Activated naive CD4-positive, alpha-beta T cell treated with anti-CD3 and anti-CD28 coated beads, Interleukin-2, amount 50 U/mL, for 72 hours (primary cell): ENCODE measurements around the gene TCF19. TPM values are rescaled to one million over a fixed set of nuclear protein-coding genes. Genes with fewer than 3 reads are reported as not detected.
A peak's percentile ranks its signal among the peaks of the same experiment; 100 is the strongest.

Experiments used
- ATAC-seq, 2 donors: fragments of 150-1000 bp; cut with Tn5 transposase; 2 replicates each; pipeline ENCODE4 v1.10.0; 2021; ENCODE audit warnings: mild to moderate bottlenecking in 2 of 2, moderate library complexity in 2 of 2
- DNase-seq, 2 donors: peaks; one replicate each; pipeline ENCODE4 v3.0.0; 2021 to 2022; ENCODE audit warnings: low spot score in 2 of 2
- H3K27ac Mint-ChIP-seq, 2 donors: one replicate each; pipeline ENCODE4 v1.8.0; 2022; ENCODE audit warnings: mild to moderate bottlenecking in 2 of 2, mixed read lengths in 2 of 2
- H3K36me3 Mint-ChIP-seq, 2 donors: one replicate each; pipeline ENCODE4 v1.8.0; 2022; ENCODE audit warnings: mixed read lengths in 2 of 2
- H3K9me3 Mint-ChIP-seq, 2 donors: one replicate each; pipeline ENCODE4 v1.8.0; 2022; ENCODE audit warnings: mixed read lengths in 2 of 2
- total RNA-seq, 2 donors: library from RNA; stranded (reverse); gene quantifications; one replicate each; pipeline ENCODE4 v1.2.3, GENCODE V29; 2022

The TCF19 gene
- 100 to 1,000 TPM in 1 of 2 donors, 10 to 100 TPM in 1; 93.3 to 100 TPM for total RNA-seq

GRCh38 chr6:31158140-31158862, at the start of gene TCF19:
TCF19 (plus strand) TSS chr6:31158589; CDS start chr6:31159470, 881 bp downstream.
- Mint-ChIP-seq H3K36me3 (peaks cover 40 to 53% of the 10 kb centered on the region in 2 donors), H3K9me3 (no peaks in the 10 kb centered on the region), H3K27ac (peak within 1 kb of the TSS; percentile 89 to 98)
- peak; percentile 94 to 95 for ATAC-seq
- DNase-seq: peak; percentile 99

- Mint-ChIP-seq H3K36me3 (no peaks in the 10 kb centered on the region), H3K9me3 (no peaks in the 10 kb centered on the region), H3K27ac (no peak overlapping the region)
- no peak for ATAC-seq
- no peak for DNase-seq
These were observed 47.4 kb upstream of the TCF19 start for GRCh38 chr6:31110825-31111582.

- DNase-seq: no peak
These were observed 46.7 kb upstream of the TCF19 start for GRCh38 chr6:31111712-31112111.

GRCh38 chr6:31112478-31112877, 45.9 kb upstream of the TCF19 start, which contains the start of gene C6orf15:
C6orf15 (minus strand) TSS chr6:31112575; CDS start chr6:31112555, 20 bp downstream.
- no peaks in the 10 kb centered on the region for H3K36me3 Mint-ChIP-seq
- DNase-seq: no peak
- H3K27ac Mint-ChIP-seq: no peak within 1 kb of the TSS
- no peaks in the 10 kb centered on the region for H3K9me3 Mint-ChIP-seq
- ATAC-seq: no peak

More at GRCh38 chr6:31111712-31112111, 46.7 kb upstream of the TCF19 start:
- H3K9me3 Mint-ChIP-seq: no peaks in the 10 kb centered on the region
- no peak overlapping the region for H3K27ac Mint-ChIP-seq
- H3K36me3 Mint-ChIP-seq: no peaks in the 10 kb centered on the region
- no peak for ATAC-seq

GRCh38 chr6:31113861-31114540, 44.4 kb upstream of the TCF19 start:
- Mint-ChIP-seq H3K9me3 (no peaks in the 10 kb centered on the region), H3K27ac (no peak overlapping the region), H3K36me3 (no peaks in the 10 kb centered on the region)
- DNase-seq (no peak), ATAC-seq (no peak)

GRCh38 chr6:31114541-31114878, 43.9 kb upstream of the TCF19 start, which contains the start of gene PSORS1C1:
PSORS1C1 (plus strand) TSS chr6:31114800; CDS start chr6:31129633, 14,833 bp downstream.
- no peaks in the 10 kb centered on the region for H3K9me3 Mint-ChIP-seq
- ATAC-seq (no peak), DNase-seq (no peak)
- H3K27ac Mint-ChIP-seq: peak within 1 kb of the TSS in 1 of 2 donors; percentile 76
- no peaks in the 10 kb centered on the region for H3K36me3 Mint-ChIP-seq

- Mint-ChIP-seq H3K36me3 (no peaks in the 10 kb centered on the region), H3K9me3 (no peaks in the 10 kb centered on the region), H3K27ac (peak overlapping the region in 1 of 2 donors; percentile 76)
- no peak for ATAC-seq
- no peak for DNase-seq
These were observed 43.2 kb upstream of the TCF19 start for GRCh38 chr6:31114970-31115849.

GRCh38 chr6:31115941-31116560, 42.3 kb upstream of the TCF19 start:
- Mint-ChIP-seq H3K9me3 (no peaks in the 10 kb centered on the region), H3K36me3 (no peaks in the 10 kb centered on the region), H3K27ac (no peak overlapping the region)
- ATAC-seq (no peak), DNase-seq (no peak)

- DNase-seq (no peak), ATAC-seq (no peak)
- Mint-ChIP-seq H3K27ac (no peak overlapping the region), H3K36me3 (no peaks in the 10 kb centered on the region), H3K9me3 (no peaks in the 10 kb centered on the region)
These were observed 41.6 kb upstream of the TCF19 start for GRCh38 chr6:31116661-31117385.

- Mint-ChIP-seq H3K27ac (no peak overlapping the region), H3K9me3 (no peaks in the 10 kb centered on the region), H3K36me3 (no peaks in the 10 kb centered on the region)
- DNase-seq: no peak
- ATAC-seq: no peak
These were observed 40.2 kb upstream of the TCF19 start for GRCh38 chr6:31118178-31118577.

- no peaks in the 10 kb centered on the region for H3K36me3 Mint-ChIP-seq
- ATAC-seq (no peak), DNase-seq (no peak)
- H3K27ac Mint-ChIP-seq: no peak within 1 kb of the TSS
- H3K9me3 Mint-ChIP-seq: no peaks in the 10 kb centered on the region
These were observed 38.1 kb upstream of the TCF19 start, which contains the start of gene CDSN for GRCh38 chr6:31120151-31120915. CDSN (minus strand) TSS chr6:31120446; CDS start chr6:31120419, 27 bp downstream.

GRCh38 chr6:31121131-31121790, 37.1 kb upstream of the TCF19 start:
- DNase-seq (no peak), ATAC-seq (no peak)
- no peaks in the 10 kb centered on the region for H3K36me3 Mint-ChIP-seq
- no peak overlapping the region for H3K27ac Mint-ChIP-seq
- H3K9me3 Mint-ChIP-seq: no peaks in the 10 kb centered on the region

GRCh38 chr6:31122791-31123706, 35.3 kb upstream of the TCF19 start:
- no peak for DNase-seq
- Mint-ChIP-seq H3K9me3 (no peaks in the 10 kb centered on the region), H3K27ac (peak overlapping the region in 1 of 2 donors; percentile 7), H3K36me3 (no peaks in the 10 kb centered on the region)
- no peak for ATAC-seq
